IMR-90 (cell line): ENCODE results near the gene ANKLE2. TPM values are rescaled to one million over a fixed set of nuclear protein-coding genes. Genes with fewer than 3 reads are reported as not detected.

Source experiments
- ATAC-seq: fragments of 200-7000 bp; cut with Tn5 transposase; 2 replicates; pipeline ENCODE4 v1.9.1; 2020; ENCODE audit warnings: low read depth, mild to moderate bottlenecking, moderate library complexity
- BruUV-seq: library from RNA; stranded (reverse); fragments of 400-500 nt; replicated peaks from 2 replicates; lab custom pipeline; 2021; lab: Mats Ljungman, UMichigan
- CTCF ChIA-PET: fragments of 300-600 bp; formaldehyde crosslinking; extraction: SDS; loops from one replicate; lab custom pipeline; 2021; ENCODE audit warnings: antibody characterized with exemption; lab: Yijun Ruan, JAX
- POLR2A ChIA-PET: fragments of 300-600 bp; sonication (Branson Sonifier 250); formaldehyde crosslinking; loops from one replicate; lab custom pipeline; 2022; ENCODE audit warnings: antibody characterized with exemption; ENCODE audit not compliant: unreplicated experiment; lab: Charles Lee
- DNase-seq: peaks from one replicate; pipeline ENCODE4 v3.0.0; 2013
- H2AFZ ChIP-seq: replicated peaks from 2 replicates; pipeline ENCODE3; 2013; ENCODE audit warnings: low read length, mild to moderate bottlenecking; ENCODE audit not compliant: poor library complexity
- H2AK5ac ChIP-seq: 2 replicates; pipeline ENCODE4 v1.6.1; 2013; ENCODE audit warnings: low read depth, low read length, inconsistent platforms
- H2AK9ac ChIP-seq: replicated peaks from 2 replicates; pipeline ENCODE3; 2013; ENCODE audit warnings: mild to moderate bottlenecking, low read depth, low read length, moderate library complexity; ENCODE audit not compliant: poor library complexity
- H2BK120ac ChIP-seq: 2 replicates; pipeline ENCODE4 v1.6.1; 2013; ENCODE audit warnings: low read depth, low read length, inconsistent platforms
- H2BK15ac ChIP-seq: 3 replicates; pipeline ENCODE4 v1.6.1; 2013; ENCODE audit warnings: low read depth, low read length, inconsistent platforms
- H2BK20ac ChIP-seq: 2 replicates; pipeline ENCODE4 v1.6.1; 2013; ENCODE audit warnings: low read depth, mild to moderate bottlenecking, inconsistent platforms, low read length, moderate library complexity
- H2BK5ac ChIP-seq: 2 replicates; pipeline ENCODE4 v1.6.1; 2013; ENCODE audit warnings: mild to moderate bottlenecking, low read depth, low read length, inconsistent platforms; ENCODE audit not compliant: poor library complexity, severe bottlenecking
- H3K14ac ChIP-seq: replicated peaks from 2 replicates; pipeline ENCODE4 v1.6.1; 2013; ENCODE audit warnings: low read depth, low read length, inconsistent platforms
- H3K18ac ChIP-seq: 2 replicates; pipeline ENCODE4 v1.6.1; 2013; ENCODE audit warnings: low read depth, low read length, control low read depth
- H3K23ac ChIP-seq: 2 replicates; pipeline ENCODE4 v1.6.1; 2013; ENCODE audit warnings: low read depth, low read length, inconsistent platforms
- H3K27ac ChIP-seq: 2 replicates; pipeline ENCODE4 v1.5.1; 2013; ENCODE audit warnings: mild to moderate bottlenecking, control low read depth, low read length; ENCODE audit not compliant: insufficient read depth
- H3K27me3 ChIP-seq: 2 replicates; pipeline ENCODE4 v1.6.1; 2013; ENCODE audit warnings: low read length; ENCODE audit not compliant: control insufficient read depth, insufficient read depth
- H3K36me3 ChIP-seq: 2 replicates; pipeline ENCODE4 v1.6.1; 2013; ENCODE audit warnings: low read length, mixed read lengths; ENCODE audit not compliant: control insufficient read depth, insufficient read depth
- H3K4ac ChIP-seq: 2 replicates; pipeline ENCODE4 v1.6.1; 2013; ENCODE audit warnings: low read depth, low read length, inconsistent platforms
- H3K4me1 ChIP-seq: 2 replicates; pipeline ENCODE4 v1.6.1; 2013; ENCODE audit warnings: low read length, mixed read lengths; ENCODE audit not compliant: control insufficient read depth, insufficient read depth
- H3K4me2 ChIP-seq: 2 replicates; pipeline ENCODE4 v1.6.1; 2013; ENCODE audit warnings: low read depth, mild to moderate bottlenecking, control low read depth, low read length, moderate library complexity
- H3K4me3 ChIP-seq: 2 replicates; pipeline ENCODE4 v1.5.1; 2013; ENCODE audit warnings: low read depth, mild to moderate bottlenecking, control low read depth, low read length, moderate library complexity; ENCODE audit not compliant: insufficient read depth
- H3K56ac ChIP-seq: 2 replicates; pipeline ENCODE4 v1.6.1; 2013; ENCODE audit warnings: low read length, inconsistent platforms; ENCODE audit not compliant: insufficient read depth; ENCODE audit errors: extremely low read depth
- H3K79me1 ChIP-seq, 2 experiments: 2 replicates each; pipeline ENCODE4 v1.6.1; 2013; ENCODE audit warnings: low read length in 2 of 2, inconsistent platforms in 1 of 2, low read depth in 1 of 2
- H3K9ac ChIP-seq: 2 replicates; pipeline ENCODE4 v1.6.1; 2013; ENCODE audit warnings: low read depth, low read length, control low read depth
- H3K9me1 ChIP-seq: 2 replicates; pipeline ENCODE4 v1.6.1; 2013; ENCODE audit warnings: low read length, inconsistent platforms; ENCODE audit not compliant: insufficient read depth
- H3K9me3 ChIP-seq: 2 replicates; pipeline ENCODE4 v1.6.1; 2013; ENCODE audit warnings: low read length; ENCODE audit not compliant: control insufficient read depth, insufficient read depth
- H4K20me1 ChIP-seq: 2 replicates; pipeline ENCODE4 v1.6.1; 2013; ENCODE audit warnings: low read length, inconsistent platforms; ENCODE audit not compliant: insufficient read depth
- H4K5ac ChIP-seq: 2 replicates; pipeline ENCODE4 v1.6.1; 2013; ENCODE audit warnings: mild to moderate bottlenecking, low read depth, low read length, control low read depth
- H4K8ac ChIP-seq, 2 experiments: 2 replicates each; pipeline ENCODE4 v1.6.1; 2013; ENCODE audit warnings: low read depth in 2 of 2, low read length in 2 of 2, control low read depth in 1 of 2, inconsistent platforms in 1 of 2
- H4K91ac ChIP-seq: 2 replicates; pipeline ENCODE4 v1.6.1; 2013; ENCODE audit warnings: low read depth, low read length, inconsistent platforms; ENCODE audit not compliant: insufficient read depth
- BHLHE40 ChIP-seq: fragments of 150-350 bp; IDR thresholded peaks from 2 replicates; pipeline ENCODE4 v1.6.1; 2016; ENCODE audit warnings: mild to moderate bottlenecking, low read depth, low read length
- CEBPB ChIP-seq: IDR thresholded peaks from 2 replicates; pipeline ENCODE4 v1.6.1; 2012; ENCODE audit warnings: low read depth, low read length, improper control_type of control experiment
- CHD1 ChIP-seq: IDR thresholded peaks from 2 replicates; pipeline ENCODE4 v1.6.1; 2012; ENCODE audit warnings: low read depth, low read length, improper control_type of control experiment
- FOS ChIP-seq: fragments of 150-350 bp; IDR thresholded peaks from 2 replicates; pipeline ENCODE4 v1.6.1; 2016; ENCODE audit warnings: low read depth, low read length
- MAFK ChIP-seq: IDR thresholded peaks from 2 replicates; pipeline ENCODE4 v1.6.1; 2012; ENCODE audit warnings: low read depth, low read length, improper control_type of control experiment
- MAZ ChIP-seq: IDR thresholded peaks from 2 replicates; pipeline ENCODE4 v1.6.1; 2012; ENCODE audit warnings: low read depth, mild to moderate bottlenecking, low read length, improper control_type of control experiment, moderate library complexity, borderline replicate concordance
- MXI1 ChIP-seq: IDR thresholded peaks from 2 replicates; pipeline ENCODE4 v1.6.1; 2012; ENCODE audit warnings: low read depth, mild to moderate bottlenecking, low read length, moderate library complexity, borderline replicate concordance
- NFE2L2 ChIP-seq: fragments of 150-350 bp; IDR thresholded peaks from 2 replicates; pipeline ENCODE4 v1.6.1; 2016; ENCODE audit warnings: low read depth, mild to moderate bottlenecking, low read length
- POLR2A ChIP-seq: IDR thresholded peaks from 2 replicates; pipeline ENCODE4 v1.6.1; 2012; ENCODE audit warnings: mild to moderate bottlenecking, low read depth, low read length
- RAD21 ChIP-seq: IDR thresholded peaks from 2 replicates; pipeline ENCODE4 v1.6.1; 2012; ENCODE audit warnings: low read length, improper control_type of control experiment
- RCOR1 ChIP-seq: IDR thresholded peaks from 2 replicates; pipeline ENCODE4 v1.6.1; 2012; ENCODE audit warnings: mild to moderate bottlenecking, low read length, improper control_type of control experiment; ENCODE audit not compliant: insufficient replicate concordance
- RFX5 ChIP-seq: IDR thresholded peaks from 2 replicates; pipeline ENCODE4 v1.8.0; 2012; ENCODE audit warnings: low read depth, mild to moderate bottlenecking, low read length, moderate library complexity
- SMC3 ChIP-seq: fragments of 150-350 bp; IDR thresholded peaks from 2 replicates; pipeline ENCODE4 v1.6.1; 2016; ENCODE audit warnings: low read depth, mild to moderate bottlenecking, antibody characterized with exemption, low read length, moderate library complexity
- WGBS, 2 experiments: methylation state at CpG; one replicate each; pipeline versions ENCODE4 v1.1.5 to v1.1.7; 2013; ENCODE audit warnings: missing lambda C conversion rate in 2 of 2; ENCODE audit not compliant: insufficient read length in 1 of 2; ENCODE audit errors: extremely low coverage in 2 of 2; 5-methylcytosine and 5-hydroxymethylcytosine counted together
- dilution Hi-C: fragments of 300-500 bp; cut with HindIII; formaldehyde crosslinking; loops from one replicate; pipeline ENCODE4 v1.14.3; 2018; ENCODE audit warnings: low sequenced_read_pairs; ENCODE audit not compliant: unreplicated experiment
- in situ Hi-C: fragments of 300-500 bp; cut with MboI; formaldehyde crosslinking; loops from 3 replicates; pipeline ENCODE4 v1.14.3; 2019; ENCODE audit warnings: low sequenced_read_pairs, inconsistent platforms, mixed read lengths
- intact Hi-C: fragments of 100-400 bp; cut with micrococcal nuclease; formaldehyde crosslinking; loops from 2 replicates; pipeline ENCODE4 v1.10.0; 2022
- polyA plus RNA-seq, 3 experiments: library from polyadenylated mRNA; depleted of rRNA; stranded (reverse); fragments of >200 nt; gene quantifications; 2 replicates each; pipeline ENCODE4 v1.2.3, GENCODE V29; 2012; ENCODE audit warnings: low replicate concordance in 1 of 3
- total RNA-seq: library from RNA; depleted of rRNA; stranded (reverse); fragments of >200 nt; gene quantifications from 2 replicates; pipeline ENCODE4 v1.2.3, GENCODE V29; 2012
- TF ChIP-seq, protein P1 (sequence below): fragments of 150-350 bp; IDR thresholded peaks from 2 replicates; pipeline ENCODE4 v1.6.1; 2016; ENCODE audit warnings: low read depth, mild to moderate bottlenecking, low read length, moderate library complexity, borderline replicate concordance
- TF ChIP-seq, protein P2 (sequence below): conservative IDR thresholded peaks from 2 replicates; pipeline ENCODE4 v1.5.1; 2012; ENCODE audit warnings: mild to moderate bottlenecking, low read depth, low read length, improper control_type of control experiment
- TF ChIP-seq, protein P3 (sequence below): fragments of 150-350 bp; IDR thresholded peaks from 2 replicates; pipeline ENCODE4 v1.6.1; 2017; ENCODE audit warnings: mild to moderate bottlenecking, antibody characterized with exemption, low read length, low read depth

ANKLE2 gene
- total and polyA plus RNA-seq, 2 of the 4 experiments (the other 2 are of a cell fraction), result 63.4 to 82.4 TPM

DNA sequence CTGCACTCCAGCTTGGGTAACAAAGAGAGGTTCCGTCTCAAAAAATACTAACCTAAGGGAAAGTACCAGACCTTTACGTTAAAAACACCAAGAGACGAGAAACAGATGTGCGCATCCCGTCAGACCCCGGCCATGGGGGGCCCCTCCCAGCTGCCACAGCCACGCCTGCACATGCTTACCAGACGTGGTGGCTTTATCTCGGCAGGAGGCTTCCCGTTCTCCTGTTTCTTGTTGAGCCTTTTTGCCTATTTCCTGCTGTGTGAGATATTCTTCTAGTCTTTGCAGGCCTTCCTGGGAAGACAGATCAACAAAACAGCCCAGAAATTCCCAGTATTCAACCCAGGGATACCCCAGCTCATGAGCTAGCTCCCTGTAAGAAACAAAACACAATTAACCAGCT, 27.4 kb downstream of the ANKLE2 start:
- Histone ChIP-seq H3K79me1 (peaks cover 6 to 19% of the 10 kb centered on the region in 2 experiments), H2AK5ac (no peak overlapping the region), H3K9me3 (no peaks in the 10 kb centered on the region), H3K18ac (no peak overlapping the region), H3K4me1 (no peaks in the 10 kb centered on the region), H2BK5ac (no peak overlapping the region), H2AK9ac (no peak overlapping the region), H2BK20ac (no peak overlapping the region), H2BK120ac (no peak overlapping the region), H2AFZ (no peak overlapping the region), H3K4ac (no peak overlapping the region), H2BK15ac (no peak overlapping the region), H3K9me1 (no peaks in the 10 kb centered on the region), H3K4me3 (no peak overlapping the region), H4K91ac (no peak overlapping the region), H3K36me3 (peaks cover 75% of the 10 kb centered on the region), H3K4me2 (no peak overlapping the region), H4K20me1 (peaks cover 26% of the 10 kb centered on the region), H4K5ac (no peak overlapping the region), H3K27ac (no peak overlapping the region), H3K23ac (no peak overlapping the region), H4K8ac (no peak overlapping the region), H3K14ac (no peak overlapping the region), H3K27me3 (no peaks in the 10 kb centered on the region), H3K9ac (no peak overlapping the region), H3K56ac (no peak overlapping the region)
- ATAC-seq (no peak), DNase-seq (no peak)
- dilution Hi-C loops, result no loop called here
- ChIA-PET POLR2A (no interaction called here), CTCF (interaction anchor here (0.6 kb wide), 1 partner anchor 10 kb away, joined by 5 read pairs; no protein-coding TSS in a partner anchor)
- 94% methylated on average over 8 of the region's 10 CpGs; no CpG with 5 or more reads in 1 of the 2 experiments for WGBS, 2 experiments
- BruUV-seq, result no TSS peak
- TF ChIP-seq, protein P1, sequence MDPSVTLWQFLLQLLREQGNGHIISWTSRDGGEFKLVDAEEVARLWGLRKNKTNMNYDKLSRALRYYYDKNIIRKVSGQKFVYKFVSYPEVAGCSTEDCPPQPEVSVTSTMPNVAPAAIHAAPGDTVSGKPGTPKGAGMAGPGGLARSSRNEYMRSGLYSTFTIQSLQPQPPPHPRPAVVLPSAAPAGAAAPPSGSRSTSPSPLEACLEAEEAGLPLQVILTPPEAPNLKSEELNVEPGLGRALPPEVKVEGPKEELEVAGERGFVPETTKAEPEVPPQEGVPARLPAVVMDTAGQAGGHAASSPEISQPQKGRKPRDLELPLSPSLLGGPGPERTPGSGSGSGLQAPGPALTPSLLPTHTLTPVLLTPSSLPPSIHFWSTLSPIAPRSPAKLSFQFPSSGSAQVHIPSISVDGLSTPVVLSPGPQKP, result no peak
- TF ChIP-seq, protein P2, sequence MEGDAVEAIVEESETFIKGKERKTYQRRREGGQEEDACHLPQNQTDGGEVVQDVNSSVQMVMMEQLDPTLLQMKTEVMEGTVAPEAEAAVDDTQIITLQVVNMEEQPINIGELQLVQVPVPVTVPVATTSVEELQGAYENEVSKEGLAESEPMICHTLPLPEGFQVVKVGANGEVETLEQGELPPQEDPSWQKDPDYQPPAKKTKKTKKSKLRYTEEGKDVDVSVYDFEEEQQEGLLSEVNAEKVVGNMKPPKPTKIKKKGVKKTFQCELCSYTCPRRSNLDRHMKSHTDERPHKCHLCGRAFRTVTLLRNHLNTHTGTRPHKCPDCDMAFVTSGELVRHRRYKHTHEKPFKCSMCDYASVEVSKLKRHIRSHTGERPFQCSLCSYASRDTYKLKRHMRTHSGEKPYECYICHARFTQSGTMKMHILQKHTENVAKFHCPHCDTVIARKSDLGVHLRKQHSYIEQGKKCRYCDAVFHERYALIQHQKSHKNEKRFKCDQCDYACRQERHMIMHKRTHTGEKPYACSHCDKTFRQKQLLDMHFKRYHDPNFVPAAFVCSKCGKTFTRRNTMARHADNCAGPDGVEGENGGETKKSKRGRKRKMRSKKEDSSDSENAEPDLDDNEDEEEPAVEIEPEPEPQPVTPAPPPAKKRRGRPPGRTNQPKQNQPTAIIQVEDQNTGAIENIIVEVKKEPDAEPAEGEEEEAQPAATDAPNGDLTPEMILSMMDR, result no peak
- no peak for TF ChIP-seq MXI1
- TF ChIP-seq POLR2A, result no peak
- TF ChIP-seq RCOR1, result no peak
- TF ChIP-seq NFE2L2, result no peak
- no peak for TF ChIP-seq BHLHE40
- TF ChIP-seq MAZ, result no peak
- TF ChIP-seq RAD21, result no peak
- TF ChIP-seq RFX5, result no peak
- TF ChIP-seq SMC3, result no peak
- TF ChIP-seq MAFK, result no peak
- no peak for TF ChIP-seq CEBPB
- TF ChIP-seq, protein P3, sequence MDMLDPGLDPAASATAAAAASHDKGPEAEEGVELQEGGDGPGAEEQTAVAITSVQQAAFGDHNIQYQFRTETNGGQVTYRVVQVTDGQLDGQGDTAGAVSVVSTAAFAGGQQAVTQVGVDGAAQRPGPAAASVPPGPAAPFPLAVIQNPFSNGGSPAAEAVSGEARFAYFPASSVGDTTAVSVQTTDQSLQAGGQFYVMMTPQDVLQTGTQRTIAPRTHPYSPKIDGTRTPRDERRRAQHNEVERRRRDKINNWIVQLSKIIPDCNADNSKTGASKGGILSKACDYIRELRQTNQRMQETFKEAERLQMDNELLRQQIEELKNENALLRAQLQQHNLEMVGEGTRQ, result no peak
- TF ChIP-seq CHD1, result no peak
- TF ChIP-seq FOS, result no peak
- in situ Hi-C loops, result no loop called here
- intact Hi-C loops, result no loop called here
